Urothelium cell line (cell line): ENCODE data around the gene PRIMPOL.
"Not testable (repeated sequence)": the region's sequence is repeated elsewhere in the genome, so short reads cannot be mapped to it uniquely, and the experiment has no call there.

Experiments used
- DNase-seq: peaks from one replicate; pipeline ENCODE4 v3.0.0; 2011; ENCODE audit warnings: low spot score, mixed read lengths
- FAIRE-seq: peaks from 2 replicates; lab custom pipeline; 2011; peaks lifted over from hg19 to GRCh38; lab: Jason Lieb, UNC

PRIMPOL gene

GRCh38 chr4:184699941-184700340 lies 50.4 kb downstream of the PRIMPOL start:
- FAIRE-seq (no peak), DNase-seq (no peak)

GRCh38 chr4:184702114-184702513 lies 52.6 kb downstream of the PRIMPOL start:
- DNase-seq: no peak
- FAIRE-seq: no peak

DNA sequence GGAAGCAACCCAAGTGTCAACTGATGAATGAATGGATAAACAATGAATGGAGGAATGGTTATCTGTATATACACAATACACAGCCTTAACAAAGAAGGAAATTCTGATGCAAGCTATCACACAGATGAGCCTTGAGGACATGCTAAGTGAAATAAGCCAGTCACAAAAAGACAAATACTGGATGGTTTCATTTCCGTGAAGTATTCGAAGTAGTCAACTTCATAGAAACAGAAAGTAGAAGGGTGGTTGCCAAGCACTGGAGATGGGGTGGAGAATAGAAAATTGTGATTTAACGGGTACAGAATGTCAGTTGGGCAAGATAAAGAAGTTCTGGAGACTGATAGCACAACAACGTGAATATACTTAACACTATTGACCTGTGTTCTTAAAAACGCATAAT lies 56.2 kb downstream of the PRIMPOL start:
- FAIRE-seq: no peak
- no peak for DNase-seq

DNA sequence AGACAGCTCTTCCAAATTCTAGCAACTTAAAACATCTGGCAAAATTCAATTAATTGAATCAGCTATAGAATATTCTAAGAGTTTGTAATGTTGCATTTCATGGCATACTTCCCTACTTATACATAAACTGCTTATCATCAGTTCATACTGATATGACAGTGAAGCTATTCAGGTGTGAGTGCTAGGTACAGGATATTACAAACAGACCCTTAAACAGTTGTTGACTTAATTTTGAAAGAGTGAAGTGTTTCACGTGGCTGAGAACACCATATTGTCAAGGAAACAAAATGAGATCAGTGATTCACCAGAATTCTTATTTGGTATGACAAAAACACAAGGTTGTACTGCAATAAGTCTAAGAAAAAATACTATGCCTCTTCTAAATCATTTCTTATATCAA lies 56.9 kb downstream of the PRIMPOL start:
- FAIRE-seq (no peak), DNase-seq (no peak)

GRCh38 chr4:184712322-184712721 lies 62.8 kb downstream of the PRIMPOL start:
- DNase-seq (no peak), FAIRE-seq (no peak)

DNA sequence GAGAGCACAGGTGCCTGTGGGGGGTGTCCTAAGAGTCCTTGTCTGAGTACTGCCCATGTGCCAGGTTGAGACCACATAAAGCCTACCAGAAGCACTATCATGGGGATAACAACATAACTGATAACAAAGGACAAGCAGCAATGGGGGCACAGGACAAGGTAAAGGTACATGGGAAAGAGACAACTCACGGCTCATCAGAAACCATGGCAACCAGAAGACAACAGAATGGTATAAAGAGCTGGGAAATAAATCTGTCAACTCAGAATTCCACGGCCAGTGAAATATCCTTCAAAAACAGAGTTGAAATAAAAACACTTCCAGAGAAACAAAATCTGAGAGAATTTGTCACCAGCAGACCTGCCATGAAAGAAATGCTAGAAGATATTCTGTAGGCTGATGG lies 64.3 kb downstream of the PRIMPOL start:
- DNase-seq (no peak), FAIRE-seq (no peak)

GRCh38 chr4:184715526-184715925 lies 66.0 kb downstream of the PRIMPOL start:
- no peak for FAIRE-seq
- DNase-seq: no peak

DNA sequence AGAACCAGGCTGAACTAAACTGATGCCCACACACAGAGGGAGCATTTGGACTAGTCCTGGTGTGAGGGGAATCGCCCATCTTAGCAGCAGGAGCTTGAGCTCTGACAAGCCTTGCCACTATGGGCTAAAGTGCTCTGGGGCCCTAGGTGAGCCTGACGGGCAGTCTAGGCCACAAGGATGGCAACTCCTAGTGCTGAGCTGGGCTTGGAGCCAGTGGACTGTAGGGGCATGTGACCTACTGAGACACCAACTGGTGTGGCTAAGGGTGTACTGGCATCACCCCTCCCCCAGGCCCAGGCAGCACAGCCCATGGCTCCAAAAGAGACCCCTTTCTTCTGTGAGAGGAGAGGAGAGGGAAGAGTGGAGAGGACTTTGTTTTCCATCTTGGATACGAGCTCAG lies 69.9 kb downstream of the PRIMPOL start:
- DNase-seq: no peak
- FAIRE-seq: no peak

DNA sequence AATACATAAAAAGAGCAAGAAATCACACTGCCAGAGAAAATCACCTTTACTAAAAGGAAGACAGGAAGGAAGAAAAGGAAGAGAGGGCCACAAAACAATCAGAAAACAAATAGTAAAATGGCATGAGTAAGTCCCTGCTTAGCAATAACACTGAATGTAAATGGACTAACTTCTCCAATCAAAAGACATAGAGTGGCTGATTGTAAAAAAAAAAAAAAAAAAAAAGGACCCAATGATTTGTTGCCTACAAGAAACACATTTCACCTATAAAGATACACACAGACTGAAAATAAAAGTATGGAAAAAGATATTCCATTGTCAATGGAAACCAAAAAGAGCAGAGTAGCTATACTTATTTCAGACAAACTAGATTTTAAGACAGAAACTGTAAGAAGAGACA lies 71.7 kb downstream of the PRIMPOL start:
- DNase-seq (no peak), FAIRE-seq (no peak)

GRCh38 chr4:184722798-184723197 lies 73.3 kb downstream of the PRIMPOL start:
- DNase-seq: no peak
- no peak for FAIRE-seq

GRCh38 chr4:184727430-184727829 lies 77.9 kb downstream of the PRIMPOL start:
- FAIRE-seq (no peak), DNase-seq (no peak)

- FAIRE-seq: no peak
These were observed 79.3 kb downstream of the PRIMPOL start for GRCh38 chr4:184728858-184729257.

DNA sequence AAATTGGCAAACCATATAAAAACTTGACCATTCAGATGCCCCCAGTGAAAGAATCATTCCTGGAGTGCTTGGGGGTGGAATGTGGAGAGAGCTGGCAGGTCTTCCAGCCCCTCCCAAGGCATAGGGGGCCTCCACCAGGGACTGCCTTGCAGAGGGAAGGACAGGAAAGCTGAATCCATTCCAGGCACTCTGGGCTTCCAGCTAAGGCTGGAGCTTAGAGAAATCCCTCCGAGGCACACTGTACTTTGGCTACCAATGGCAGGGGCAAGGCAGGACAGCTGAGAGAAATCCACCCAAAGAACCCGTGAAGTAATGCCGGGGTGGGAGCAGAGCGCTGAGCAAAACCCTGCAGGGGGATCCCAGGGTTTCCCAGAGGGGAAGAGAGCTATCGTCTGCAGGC lies 80.4 kb downstream of the PRIMPOL start:
- DNase-seq (no peak), FAIRE-seq (no peak)

More at GRCh38 chr4:184728858-184729257, 79.3 kb downstream of the PRIMPOL start:
- no peak for DNase-seq

GRCh38 chr4:184731056-184731455 lies 81.5 kb downstream of the PRIMPOL start:
- no peak for FAIRE-seq

DNA sequence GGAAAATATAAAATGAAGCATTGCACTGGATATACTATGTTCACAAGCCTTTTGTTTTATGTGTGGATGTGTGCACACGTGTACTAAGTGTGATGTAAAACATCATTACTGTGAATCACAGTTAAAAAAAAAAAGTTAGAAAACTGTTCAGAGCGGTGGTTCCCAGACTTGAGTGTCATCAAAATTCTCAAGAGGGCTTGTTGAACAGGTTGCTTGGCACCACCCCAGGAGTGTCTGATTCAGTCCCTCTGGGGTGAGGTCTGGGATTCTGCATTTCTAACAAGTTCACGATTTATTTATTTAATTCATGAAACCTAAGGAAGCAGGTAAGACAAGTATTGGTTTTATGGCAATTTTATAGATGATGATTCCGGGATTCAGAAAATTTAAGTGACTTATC lies 82.6 kb downstream of the PRIMPOL start:
- no peak for FAIRE-seq
- DNase-seq: no peak

More at GRCh38 chr4:184731056-184731455, 81.5 kb downstream of the PRIMPOL start:
- DNase-seq: no peak

DNA sequence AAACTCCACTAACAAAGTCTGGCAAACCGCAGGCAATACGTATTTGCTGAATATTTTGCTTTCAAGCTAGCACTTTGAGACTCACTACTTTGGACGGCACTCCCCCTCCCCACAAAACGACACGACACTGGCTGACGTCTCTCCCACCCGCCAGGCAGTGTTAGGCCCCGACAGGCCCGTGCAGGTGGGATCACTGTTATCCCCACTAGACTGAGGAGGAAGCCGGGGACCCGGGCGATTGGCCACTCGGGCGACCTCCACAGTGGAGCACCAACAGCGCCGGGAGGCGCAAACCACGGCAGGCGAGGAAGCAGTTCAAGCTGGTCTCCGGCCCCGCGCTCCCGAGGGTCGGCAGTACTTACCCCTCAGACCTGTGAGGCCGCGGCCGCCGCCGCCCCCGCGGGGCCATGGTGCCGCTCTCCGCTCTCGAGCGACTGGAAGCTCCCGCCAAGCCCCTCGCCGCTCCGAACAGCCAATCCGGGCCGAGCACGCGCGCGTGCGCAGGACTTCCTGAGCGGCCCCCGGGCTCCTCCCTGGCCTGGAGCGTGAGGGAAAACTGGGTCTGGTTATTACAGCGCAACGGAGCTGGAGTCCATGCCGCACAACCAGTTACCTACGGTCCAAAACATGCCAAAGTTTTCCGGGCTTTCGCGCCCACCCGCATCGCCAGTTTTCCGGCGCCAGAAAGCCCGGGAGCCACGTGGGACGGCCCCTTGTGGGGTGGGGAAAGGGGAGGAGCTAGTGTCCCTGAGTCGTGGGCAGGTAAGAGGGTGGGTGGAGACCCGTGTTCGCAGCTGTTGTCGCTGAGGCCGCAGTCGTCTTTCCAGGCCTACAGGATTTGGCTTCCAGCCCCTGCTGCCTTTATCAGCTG lies 84.4 kb downstream of the PRIMPOL start, which contains the start of gene CENPU:
Gene CENPU (minus strand): TSS at position 443 of the 871 bp plus-strand sequence. CDS start 34 bp downstream, at position 409.
- DNase-seq (peak; percentile 98), FAIRE-seq (no peak)

DNA sequence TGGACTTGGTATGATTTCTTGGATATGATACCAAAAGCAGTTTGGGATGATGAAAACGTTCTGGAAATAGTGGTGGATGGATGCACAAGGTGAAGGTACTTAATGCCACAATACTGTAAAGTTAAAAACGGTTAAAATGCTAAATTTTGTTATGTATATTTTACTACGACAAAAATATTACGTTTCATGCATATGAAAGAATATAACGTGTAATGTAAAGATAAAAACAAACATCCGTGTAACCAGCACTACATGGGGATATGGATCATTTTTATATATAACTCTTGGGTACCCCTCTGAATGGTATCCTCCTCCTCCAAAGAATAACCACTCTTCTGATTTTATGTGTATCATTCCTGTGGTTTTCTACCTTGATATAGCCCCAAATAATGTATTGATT lies 85.2 kb downstream of the PRIMPOL start:
- FAIRE-seq (no peak), DNase-seq (no peak)

DNA sequence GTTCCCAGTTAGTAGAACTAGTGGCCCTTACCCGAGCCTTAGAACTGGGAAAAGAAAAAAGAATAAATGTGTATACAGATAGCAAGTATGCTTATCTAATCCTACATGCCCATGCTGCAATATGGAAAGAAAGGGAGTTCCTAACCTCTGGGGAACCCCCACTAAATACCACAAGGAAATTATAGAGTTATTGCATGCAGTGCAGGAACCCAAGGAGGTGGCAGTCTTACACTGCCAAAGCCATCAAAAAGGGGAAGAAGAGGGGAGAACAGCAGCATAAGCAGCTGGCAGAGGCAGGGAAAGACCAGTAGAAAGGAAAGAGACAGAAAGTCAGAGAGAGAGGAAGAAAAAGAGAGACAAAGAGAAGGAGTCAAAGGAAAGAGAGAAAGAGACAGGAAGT lies 90.0 kb downstream of the PRIMPOL start:
- not testable (repeated sequence) for DNase-seq, FAIRE-seq

- no peak for FAIRE-seq
These were observed 91.4 kb downstream of the PRIMPOL start for GRCh38 chr4:184740980-184741391.

GRCh38 chr4:184741651-184742050 lies 92.1 kb downstream of the PRIMPOL start:
- DNase-seq, FAIRE-seq: not testable (repeated sequence)

More at GRCh38 chr4:184740980-184741391, 91.4 kb downstream of the PRIMPOL start:
- DNase-seq: no peak

DNA sequence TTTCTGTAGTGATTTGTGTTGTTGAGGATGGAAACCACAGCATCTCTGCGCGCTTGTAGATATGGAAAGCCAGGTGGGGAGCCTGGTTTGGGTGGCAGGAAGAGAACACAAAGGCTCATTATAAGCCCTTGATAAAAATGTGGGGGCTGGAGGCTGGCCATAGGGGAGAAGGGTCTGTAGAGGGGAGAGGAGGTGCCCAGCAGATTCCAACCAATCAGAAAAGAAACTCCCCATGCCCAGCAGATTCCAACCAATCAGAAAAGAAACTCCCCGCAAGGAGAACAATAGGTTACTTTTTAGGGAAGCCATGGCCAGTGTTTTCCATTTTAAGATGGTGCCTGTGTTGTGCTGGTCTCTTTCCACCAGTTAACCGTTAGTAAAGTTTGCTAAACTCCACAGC lies 94.1 kb downstream of the PRIMPOL start:
- FAIRE-seq (no peak), DNase-seq (no peak)

DNA sequence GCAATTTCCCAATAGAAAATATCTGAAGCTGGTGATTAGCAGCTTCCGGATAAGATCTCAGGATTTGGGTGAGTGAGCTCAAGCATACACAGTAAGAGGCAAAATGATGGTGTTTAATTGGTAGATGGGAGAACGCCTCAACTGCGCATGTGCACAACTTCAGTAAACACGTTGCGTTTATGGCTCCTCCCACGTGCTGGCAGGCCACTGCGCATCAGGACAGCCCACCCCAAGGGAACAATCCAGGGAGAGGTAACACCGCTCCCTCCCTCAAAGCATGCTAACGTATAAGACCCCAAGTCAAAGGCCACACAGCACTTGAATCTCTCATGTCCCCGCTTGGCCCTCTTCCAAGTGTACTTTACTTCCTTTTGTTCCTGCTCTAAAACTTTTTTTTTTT lies 94.7 kb downstream of the PRIMPOL start:
- DNase-seq (no peak), FAIRE-seq (no peak)
